Common myeloid progenitor, CD34-positive (primary cell): ENCODE measurements around the gene KRT6A.

ENCODE experiments used
- CTCF ChIA-PET: fragments of 350-600 bp; sonication (Branson Sonifier 250); formaldehyde crosslinking; loops from one replicate; lab custom pipeline; 2021; ENCODE audit warnings: antibody characterized with exemption; lab: Charles Lee
- POLR2A ChIA-PET: fragments of 350-600 bp; sonication (Branson Sonifier 250); formaldehyde crosslinking; loops from one replicate; lab custom pipeline; 2021; ENCODE audit warnings: antibody characterized with exemption; lab: Charles Lee
- DNase-seq, 3 donors: peaks; one replicate each; pipeline versions ENCODE4 v3.0.0 to v3.0.0-alpha.2; 2013
- H3K27ac ChIP-seq, 2 experiments: 1 replicate in 1 of 2; 2 replicates in 1 of 2; pipeline ENCODE4 v1.7.0; 2013; ENCODE audit warnings: inconsistent platforms in 2 of 2, low read length in 2 of 2, mild to moderate bottlenecking in 2 of 2, low read depth in 1 of 2, moderate library complexity in 1 of 2; ENCODE audit not compliant: severe bottlenecking in 2 of 2, insufficient read depth in 1 of 2, poor library complexity in 1 of 2
- H3K27me3 ChIP-seq, 5 experiments: replicated peaks in 2 of 5; 1 replicate in 3 of 5; 2 replicates in 2 of 5; pipeline versions ENCODE4 v1.6.1 to v1.7.0; 2013; ENCODE audit warnings: low read length in 4 of 5, mild to moderate bottlenecking in 2 of 5, moderate library complexity in 2 of 5, inconsistent platforms in 1 of 5; ENCODE audit not compliant: insufficient read depth in 5 of 5, control insufficient read depth in 4 of 5
- H3K36me3 ChIP-seq, 4 experiments: 1 replicate in 2 of 4; 2 replicates in 2 of 4; pipeline versions ENCODE4 v1.6.1 to v1.7.0; 2013; ENCODE audit warnings: low read length in 3 of 4, control low read depth in 1 of 4, mild to moderate bottlenecking in 1 of 4; ENCODE audit not compliant: control insufficient read depth in 4 of 4, insufficient read depth in 4 of 4
- H3K4me1 ChIP-seq, 4 experiments: 1 replicate in 3 of 4; 2 replicates in 1 of 4; pipeline versions ENCODE4 v1.6.1 to v1.7.1; 2013; ENCODE audit warnings: low read length in 3 of 4, mild to moderate bottlenecking in 3 of 4, control low read depth in 1 of 4, inconsistent platforms in 1 of 4, moderate library complexity in 1 of 4; ENCODE audit not compliant: control insufficient read depth in 4 of 4, insufficient read depth in 4 of 4; ENCODE audit errors: control extremely low read depth in 1 of 4
- H3K4me3 ChIP-seq, 7 experiments: 1 replicate in 4 of 7; 2 replicates in 3 of 7; pipeline versions ENCODE4 v1.5.1 to v1.7.0; 2013; ENCODE audit warnings: mild to moderate bottlenecking in 7 of 7, low read length in 6 of 7, moderate library complexity in 6 of 7, inconsistent platforms in 2 of 7, low read depth in 2 of 7, control low read depth in 1 of 7; ENCODE audit not compliant: insufficient read depth in 4 of 7, control insufficient read depth in 1 of 7; ENCODE audit errors: extremely low read depth in 1 of 7
- H3K9me3 ChIP-seq, 5 experiments: 1 replicate in 4 of 5; 2 replicates in 1 of 5; pipeline versions ENCODE4 v1.6.1 to v1.7.1; 2013; ENCODE audit warnings: low read length in 4 of 5, mild to moderate bottlenecking in 2 of 5, inconsistent platforms in 1 of 5, low read depth in 1 of 5, moderate library complexity in 1 of 5; ENCODE audit not compliant: control insufficient read depth in 4 of 5, insufficient read depth in 2 of 5; ENCODE audit errors: control extremely low read depth in 1 of 5
- WGBS: methylation state at CpG from one replicate; pipeline ENCODE4 v1.1.5; 2013; ENCODE audit not compliant: insufficient coverage; 5-methylcytosine and 5-hydroxymethylcytosine counted together

KRT6A gene

GRCh38 chr12:52519826-52520662, 27.0 kb upstream of the KRT6A start, which contains the start of gene KRT5:
Gene KRT5, minus strand, starts transcription at chr12:52520394. Its CDS starts 98 bp downstream, at chr12:52520296.
- Histone ChIP-seq H3K4me3 (no peak within 1 kb of the TSS), H3K4me1 (no peaks in the 10 kb centered on the region), H3K36me3 (no peaks in the 10 kb centered on the region), H3K9me3 (no peaks in the 10 kb centered on the region), H3K27me3 (peaks cover 0 to 18% (median 6%) of the 10 kb centered on the region in 5 experiments), H3K27ac (no peak within 1 kb of the TSS)
- POLR2A ChIA-PET = no interaction called here
- WGBS = 94% methylated on average over 29 of the region's 29 CpGs
- DNase-seq = no peak
- CTCF ChIA-PET = no interaction called here

GRCh38 chr12:52519387-52519703, 26.3 kb upstream of the KRT6A start:
- no peaks in the 10 kb centered on the region for H3K4me1 ChIP-seq
- H3K4me3 ChIP-seq = no peak overlapping the region
- CTCF ChIA-PET = no interaction called here
- 97% methylated on average over 3 of the region's 3 CpGs for WGBS
- no peaks in the 10 kb centered on the region for H3K9me3 ChIP-seq
- H3K36me3 ChIP-seq = no peaks in the 10 kb centered on the region
- no peak overlapping the region for H3K27ac ChIP-seq
- H3K27me3 ChIP-seq = peaks cover 0 to 18% (median 7%) of the 10 kb centered on the region in 5 experiments
- no peak for DNase-seq
- POLR2A ChIA-PET = no interaction called here

DNA sequence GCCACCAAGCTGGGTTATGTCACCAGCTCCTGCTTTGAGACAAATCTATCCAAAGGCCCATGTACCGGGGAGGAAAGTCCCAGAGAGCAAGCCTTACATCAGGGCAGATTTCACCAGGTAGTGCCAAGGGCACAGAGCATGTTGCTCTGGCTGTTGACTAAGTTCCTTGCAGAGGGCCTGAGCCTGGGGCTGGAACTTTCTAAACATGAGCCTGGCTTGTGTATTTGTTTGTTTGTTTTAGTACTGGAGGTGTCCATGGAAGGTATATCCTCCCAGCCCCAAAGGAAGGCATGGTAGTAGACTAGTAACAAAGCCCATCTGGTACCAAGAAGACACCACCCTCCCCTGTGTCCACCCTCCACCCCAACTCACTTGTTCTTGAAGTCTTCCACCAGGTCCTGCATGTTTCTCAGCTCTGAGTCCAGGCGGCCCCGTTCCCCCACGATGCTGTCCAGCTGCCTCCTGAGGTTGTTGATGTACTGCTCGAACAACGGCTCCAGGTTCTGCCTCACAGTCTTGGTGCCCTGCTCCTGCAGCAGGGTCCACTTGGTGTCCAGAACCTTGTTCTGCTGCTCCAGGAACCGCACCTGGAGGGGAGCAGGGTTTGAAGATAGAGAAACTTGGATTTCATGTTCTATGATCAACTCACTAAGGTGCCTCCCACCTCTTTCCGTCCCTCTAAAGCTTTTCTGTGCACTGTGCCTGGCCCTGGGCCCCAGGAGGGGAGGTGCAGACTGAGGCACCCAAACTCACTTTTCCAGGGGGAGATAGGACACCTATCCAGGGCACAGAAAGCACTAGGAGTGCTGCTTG, 25.7 kb upstream of the KRT6A start:
- ChIA-PET CTCF (interaction anchor here (1.1 kb wide), 1 partner anchor 123 kb away, joined by 3 read pairs; no protein-coding TSS in a partner anchor), POLR2A (no interaction called here)
- Histone ChIP-seq H3K27ac (no peak overlapping the region), H3K4me3 (no peak overlapping the region), H3K27me3 (peaks cover 0 to 18% (median 7%) of the 10 kb centered on the region in 5 experiments), H3K36me3 (no peaks in the 10 kb centered on the region), H3K4me1 (no peaks in the 10 kb centered on the region), H3K9me3 (no peaks in the 10 kb centered on the region)
- DNase-seq = no peak
- WGBS = 100% methylated on average over 6 of the region's 8 CpGs

GRCh38 chr12:52517888-52518287, 24.8 kb upstream of the KRT6A start:
- no peak for DNase-seq
- Histone ChIP-seq H3K9me3 (no peaks in the 10 kb centered on the region), H3K27ac (no peak overlapping the region), H3K4me3 (no peak overlapping the region), H3K4me1 (no peaks in the 10 kb centered on the region), H3K36me3 (no peaks in the 10 kb centered on the region), H3K27me3 (peaks cover 0 to 16% (median 6%) of the 10 kb centered on the region in 5 experiments)
- 82% methylated on average over 2 of the region's 5 CpGs for WGBS
- ChIA-PET CTCF (interaction anchor here (1.1 kb wide), 1 partner anchor 122 kb away, joined by 3 read pairs; no protein-coding TSS in a partner anchor), POLR2A (no interaction called here)

DNA sequence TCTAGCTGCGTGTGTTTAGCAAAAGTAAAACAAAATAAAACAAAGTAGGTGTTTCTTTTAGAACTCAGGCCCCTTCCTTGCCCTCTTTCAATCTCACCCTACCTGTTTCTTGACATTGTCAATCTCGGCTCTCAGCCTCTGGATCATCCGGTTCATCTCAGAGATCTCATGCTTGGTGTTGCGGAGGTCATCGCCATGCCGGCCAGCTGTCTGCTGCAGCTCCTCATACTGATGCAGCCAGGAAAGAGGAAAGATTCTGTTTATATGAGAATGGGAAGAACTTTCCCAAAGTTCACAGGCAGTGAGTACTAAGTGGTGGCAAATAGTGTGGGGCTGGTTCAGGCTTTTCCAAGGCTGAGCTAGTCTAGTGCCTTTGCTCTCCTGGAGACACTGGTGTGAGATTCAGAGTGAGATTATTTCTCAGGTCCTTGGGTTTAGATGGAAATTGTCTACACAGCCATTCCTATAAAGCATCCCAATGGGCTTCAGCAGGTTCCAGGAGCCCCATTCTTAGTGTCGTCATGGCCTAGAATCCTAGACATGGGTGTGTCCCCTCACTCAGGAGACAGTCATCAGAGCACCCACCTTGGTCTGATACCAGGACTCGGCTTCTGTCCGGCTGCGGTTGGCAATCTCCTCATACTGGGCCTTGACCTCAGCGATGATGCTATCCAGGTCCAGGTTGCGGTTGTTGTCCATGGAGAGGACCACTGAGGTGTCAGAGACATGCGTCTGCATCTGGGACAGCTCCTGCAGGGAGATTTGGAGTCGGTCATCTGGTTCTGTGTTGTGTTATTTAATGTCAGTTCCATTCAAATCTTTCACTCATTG, 24.2 kb upstream of the KRT6A start:
- ChIA-PET CTCF (interaction anchor here (1.1 to 1.4 kb wide), 2 partner anchors 10 to 122 kb away, joined by 3 to 4 read pairs; no protein-coding TSS in a partner anchor), POLR2A (no interaction called here)
- Histone ChIP-seq H3K4me1 (no peaks in the 10 kb centered on the region), H3K36me3 (no peaks in the 10 kb centered on the region), H3K9me3 (no peaks in the 10 kb centered on the region), H3K4me3 (no peak overlapping the region), H3K27ac (no peak overlapping the region), H3K27me3 (peaks cover 0 to 11% (median 3%) of the 10 kb centered on the region in 5 experiments)
- no peak for DNase-seq
- 100% methylated on average over 11 of the region's 14 CpGs for WGBS

GRCh38 chr12:52515927-52516831, 23.1 kb upstream of the KRT6A start:
- DNase-seq = no peak
- Histone ChIP-seq H3K4me3 (no peak overlapping the region), H3K4me1 (no peaks in the 10 kb centered on the region), H3K27me3 (peaks cover 0 to 11% (median 3%) of the 10 kb centered on the region in 5 experiments), H3K27ac (no peak overlapping the region), H3K36me3 (no peaks in the 10 kb centered on the region), H3K9me3 (peaks cover 0 to 2% (median 0%) of the 10 kb centered on the region in 5 experiments)
- ChIA-PET CTCF (interaction anchor here (1.4 kb wide), 1 partner anchor 9 kb away, joined by 4 read pairs; no protein-coding TSS in a partner anchor), POLR2A (no interaction called here)
- WGBS = 97% methylated on average over 13 of the region's 15 CpGs
